ENCODE results near the gene CCDC40. TPM values are rescaled to one million over a fixed set of nuclear protein-coding genes. Genes with fewer than 3 reads are reported as not detected.

The CCDC40 gene
- total and polyA plus RNA-seq, 2 of the 13 experiments (the other 11 are each of a cell fraction or from before 2014, with no cell fraction given): 4.1 to 5.5 TPM

GRCh38 chr17:80005360-80006338, 30.8 kb upstream of the CCDC40 start (continued):
- TF ChIP-seq ZSCAN20 (CRISPR knock-in tag; IDR thresholded peaks at IDR 0.05; ENCODE audit: borderline replicate concordance) (0 out of 2 replicates have a peak, but pooled peaks have one; percentile 27), XRCC5 (optimal IDR thresholded peaks at IDR 0.05; ENCODE audit: low read length) (peak; percentile 88), ISX (CRISPR knock-in tag; conservative IDR thresholded peaks at IDR 0.05) (no peak), KLF9 (CRISPR knock-in tag; IDR thresholded peaks at IDR 0.05; ENCODE audit: low read depth) (no peak), ZNF770 (CRISPR knock-in tag; IDR thresholded peaks at IDR 0.05) (0 out of 2 replicates have a peak, but pooled peaks have one; percentile 16), CEBPG (CRISPR knock-in tag; IDR thresholded peaks at IDR 0.05) (no peak), ZNF75D (CRISPR knock-in tag; IDR thresholded peaks at IDR 0.05; ENCODE audit: borderline replicate concordance) (no peak), AGO2 (optimal IDR thresholded peaks at IDR 0.05; ENCODE audit: low read depth, low read length) (no peak), ZBTB49 (CRISPR knock-in tag; IDR thresholded peaks at IDR 0.05; ENCODE audit: borderline replicate concordance) (no peak), ZNF615 (CRISPR knock-in tag; IDR thresholded peaks at IDR 0.05; ENCODE audit: borderline replicate concordance) (no peak), CENPX (CRISPR knock-in tag; IDR thresholded peaks at IDR 0.05) (no peak), ATRX (CRISPR knock-in tag; IDR thresholded peaks at IDR 0.05; ENCODE audit: borderline replicate concordance) (no peak), RFX3 (CRISPR knock-in tag; IDR thresholded peaks at IDR 0.05) (no peak), HMG20B (CRISPR knock-in tag; conservative IDR thresholded peaks at IDR 0.05) (no peak), BRD4 (CRISPR knock-in tag; IDR thresholded peaks at IDR 0.05) (no peak), HNRNPLL (IDR thresholded peaks at IDR 0.05; ENCODE audit: low read depth, low read length, poor library complexity, severe bottlenecking) (no peak), ZNF883 (CRISPR knock-in tag; IDR thresholded peaks at IDR 0.05; ENCODE audit: not compliant biosample characterization) (no peak), SAP130 (CRISPR knock-in tag; IDR thresholded peaks at IDR 0.05; ENCODE audit: low read depth) (peak; percentile 80), CREB3 (CRISPR knock-in tag; IDR thresholded peaks at IDR 0.05) (no peak), NR2F2 (IDR thresholded peaks at IDR 0.05; ENCODE audit: borderline replicate concordance, low read depth) (no peak), EEA1 (CRISPR knock-in tag; IDR thresholded peaks at IDR 0.05; ENCODE audit: borderline replicate concordance) (no peak), ZNF550 (CRISPR knock-in tag; IDR thresholded peaks at IDR 0.05; ENCODE audit: borderline replicate concordance) (no peak; the same call in 1 of the 2 replicates), ZFAT (CRISPR knock-in tag; conservative IDR thresholded peaks at IDR 0.05) (no peak), ZFYVE20 (CRISPR knock-in tag; IDR thresholded peaks at IDR 0.05; ENCODE audit: borderline replicate concordance, low read depth) (no peak), RXRB (CRISPR knock-in tag; IDR thresholded peaks at IDR 0.05; ENCODE audit: borderline replicate concordance) (peak; percentile 53)
